ENCODE measurements around the gene HERC6. TPM values are rescaled to one million over a fixed set of nuclear protein-coding genes. Genes with fewer than 3 reads are reported as not detected.

The HERC6 gene
- total RNA-seq, 2 donors from 2014 or later, result 9.9 to 12.7 TPM

GRCh38 chr4:88382621-88383020 lies 4.0 kb downstream of the HERC6 start:
- Mint-ChIP-seq H3K4me1 (peaks cover 1% of the 10 kb centered on the region), H3K27me3 (ENCODE audit: insufficient read depth) (peaks cover 8% of the 10 kb centered on the region), H3K9me3 (no peaks in the 10 kb centered on the region), H3K4me3 (no peak overlapping the region), H3K36me3 (ENCODE audit: low read depth) (peaks cover 5% of the 10 kb centered on the region), H3K27ac (no peak overlapping the region)
- no peaks in the 10 kb centered on the region for H3K36me3 ChIP-seq (ENCODE audit: control insufficient read depth, insufficient read depth, low read length)
- DNase-seq, result no peak
- no peaks in the 10 kb centered on the region for H3K9me3 ChIP-seq (ENCODE audit: control insufficient read depth, low read length)
- no peaks in the 10 kb centered on the region for H3K4me1 ChIP-seq (ENCODE audit: control insufficient read depth, insufficient read depth, low read length)
- no peak overlapping the region for H3K27ac ChIP-seq (ENCODE audit: low read depth, low read length)
- no peak overlapping the region for H3K9ac ChIP-seq (ENCODE audit: extremely low read depth, low read length, poor library complexity, severe bottlenecking)
- H3K27me3 ChIP-seq (ENCODE audit: control insufficient read depth, insufficient read depth, low read length, poor library complexity, severe bottlenecking), result peaks cover 10% of the 10 kb centered on the region
- WGBS, 2 experiments (ENCODE audit: insufficient coverage in 1 of 2, insufficient read length in 1 of 2), result 68 to 86% methylated on average over 1 of the region's 1 CpG
- TF ChIP-seq CTCF (conservative IDR thresholded peaks at IDR 0.05), result no peak
- H3K4me3 ChIP-seq (ENCODE audit: low read length), result no peak overlapping the region

GRCh38 chr4:88390128-88390527 lies 11.5 kb downstream of the HERC6 start:
- Mint-ChIP-seq H3K36me3 (ENCODE audit: low read depth) (peaks cover 32% of the 10 kb centered on the region), H3K4me1 (peaks cover 6% of the 10 kb centered on the region), H3K27ac (no peak overlapping the region), H3K4me3 (no peak overlapping the region), H3K27me3 (ENCODE audit: insufficient read depth) (no peaks in the 10 kb centered on the region), H3K9me3 (peaks cover 4% of the 10 kb centered on the region)
- 75 to 100% methylated on average over 1 of the region's 2 CpGs for WGBS, 2 experiments (ENCODE audit: insufficient coverage in 1 of 2, insufficient read length in 1 of 2)
- no peaks in the 10 kb centered on the region for H3K27me3 ChIP-seq (ENCODE audit: control insufficient read depth, insufficient read depth, low read length, poor library complexity, severe bottlenecking)
- no peak for TF ChIP-seq CTCF (conservative IDR thresholded peaks at IDR 0.05)
- peaks cover 8% of the 10 kb centered on the region for H3K9me3 ChIP-seq (ENCODE audit: control insufficient read depth, low read length)
- DNase-seq, result no peak
- no peaks in the 10 kb centered on the region for H3K4me1 ChIP-seq (ENCODE audit: control insufficient read depth, insufficient read depth, low read length)
- H3K36me3 ChIP-seq (ENCODE audit: control insufficient read depth, insufficient read depth, low read length), result no peaks in the 10 kb centered on the region
- H3K27ac ChIP-seq (ENCODE audit: low read depth, low read length), result no peak overlapping the region
- no peak overlapping the region for H3K9ac ChIP-seq (ENCODE audit: extremely low read depth, low read length, poor library complexity, severe bottlenecking)
- no peak overlapping the region for H3K4me3 ChIP-seq (ENCODE audit: low read length)

GRCh38 chr4:88391703-88392102 lies 13.1 kb downstream of the HERC6 start:
- no peak overlapping the region for H3K4me3 Mint-ChIP-seq
- peaks cover 4% of the 10 kb centered on the region for H3K9me3 Mint-ChIP-seq
- no peak for TF ChIP-seq CTCF (conservative IDR thresholded peaks at IDR 0.05)
- H3K36me3 Mint-ChIP-seq (ENCODE audit: low read depth), result peaks cover 30% of the 10 kb centered on the region
- H3K27ac Mint-ChIP-seq, result no peak overlapping the region
- Histone ChIP-seq H3K27me3 (ENCODE audit: control insufficient read depth, insufficient read depth, low read length, poor library complexity, severe bottlenecking) (no peaks in the 10 kb centered on the region), H3K9me3 (ENCODE audit: control insufficient read depth, low read length) (peaks cover 8% of the 10 kb centered on the region), H3K36me3 (ENCODE audit: control insufficient read depth, insufficient read depth, low read length) (no peaks in the 10 kb centered on the region), H3K4me3 (ENCODE audit: low read length) (no peak overlapping the region), H3K4me1 (ENCODE audit: control insufficient read depth, insufficient read depth, low read length) (no peaks in the 10 kb centered on the region), H3K27ac (ENCODE audit: low read depth, low read length) (no peak overlapping the region), H3K9ac (ENCODE audit: extremely low read depth, low read length, poor library complexity, severe bottlenecking) (no peak overlapping the region)
- peaks cover 6% of the 10 kb centered on the region for H3K4me1 Mint-ChIP-seq
- WGBS, 2 experiments (ENCODE audit: insufficient coverage in 1 of 2, insufficient read length in 1 of 2), result 67 to 89% methylated on average over 1 of the region's 1 CpG
- no peak for DNase-seq
- H3K27me3 Mint-ChIP-seq (ENCODE audit: insufficient read depth), result no peaks in the 10 kb centered on the region

Measured in endodermal cell (in vitro differentiated cells).